GM12891 (cell line): ENCODE results near the gene POP7.

Experiments used
- DNase-seq: peaks from one replicate; pipeline ENCODE4 v3.0.0; 2011; ENCODE audit warnings: low spot score; ENCODE audit not compliant: insufficient read length
- FAIRE-seq: peaks from 2 replicates; lab custom pipeline; 2011; peaks lifted over from hg19 to GRCh38; lab: Jason Lieb, UNC
- PAX5 ChIP-seq: IDR thresholded peaks from 2 replicates; pipeline ENCODE4 v1.6.1; 2011; ENCODE audit warnings: low read length, moderate library complexity, mild to moderate bottlenecking; ENCODE audit not compliant: insufficient read depth, severe bottlenecking
- POLR2A ChIP-seq: IDR thresholded peaks from 2 replicates; pipeline ENCODE4 v1.6.1; 2011; ENCODE audit warnings: low read depth, low read length, control low read depth
- POLR2AphosphoS5 ChIP-seq: IDR thresholded peaks from 2 replicates; pipeline ENCODE4 v1.6.1; 2011; ENCODE audit warnings: low read depth, low read length, control low read depth
- POU2F2 ChIP-seq: IDR thresholded peaks from 2 replicates; pipeline ENCODE4 v1.6.1; 2011; ENCODE audit warnings: low read depth, mild to moderate bottlenecking, control low read depth, low read length, moderate library complexity
- SPI1 ChIP-seq: IDR thresholded peaks from 2 replicates; pipeline ENCODE4 v1.6.1; 2011; ENCODE audit warnings: low read depth, low read length, control low read depth
- TAF1 ChIP-seq: IDR thresholded peaks from 2 replicates; pipeline ENCODE4 v1.6.1; 2011; ENCODE audit warnings: low read depth, low read length, control low read depth

POP7 gene

DNA sequence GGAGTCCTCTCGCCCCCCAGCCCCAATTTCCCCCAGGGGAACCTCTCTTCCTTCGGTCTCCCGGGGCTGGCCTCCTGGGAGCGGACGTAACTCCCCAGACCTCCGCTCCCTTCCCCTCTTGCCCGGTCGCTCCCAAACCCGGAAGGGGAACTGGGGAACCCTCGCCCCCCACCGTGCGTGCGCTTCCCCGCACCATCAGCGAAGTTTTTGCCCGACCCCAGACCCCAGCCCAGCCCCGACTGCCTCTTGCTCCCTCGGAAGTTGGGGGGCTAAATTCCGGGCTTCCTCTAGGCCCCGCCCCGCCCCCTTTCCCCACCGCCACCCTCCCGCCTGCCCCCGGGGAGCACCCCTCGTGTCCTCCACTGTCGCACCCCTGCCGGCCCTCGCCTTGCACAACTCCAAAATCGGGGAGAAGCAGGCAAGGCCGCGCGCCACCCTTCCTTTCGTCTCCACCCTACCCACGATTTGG, 31.9 kb upstream of the POP7 start:
- DNase-seq, result peak; percentile 20
- FAIRE-seq, result no peak

DNA sequence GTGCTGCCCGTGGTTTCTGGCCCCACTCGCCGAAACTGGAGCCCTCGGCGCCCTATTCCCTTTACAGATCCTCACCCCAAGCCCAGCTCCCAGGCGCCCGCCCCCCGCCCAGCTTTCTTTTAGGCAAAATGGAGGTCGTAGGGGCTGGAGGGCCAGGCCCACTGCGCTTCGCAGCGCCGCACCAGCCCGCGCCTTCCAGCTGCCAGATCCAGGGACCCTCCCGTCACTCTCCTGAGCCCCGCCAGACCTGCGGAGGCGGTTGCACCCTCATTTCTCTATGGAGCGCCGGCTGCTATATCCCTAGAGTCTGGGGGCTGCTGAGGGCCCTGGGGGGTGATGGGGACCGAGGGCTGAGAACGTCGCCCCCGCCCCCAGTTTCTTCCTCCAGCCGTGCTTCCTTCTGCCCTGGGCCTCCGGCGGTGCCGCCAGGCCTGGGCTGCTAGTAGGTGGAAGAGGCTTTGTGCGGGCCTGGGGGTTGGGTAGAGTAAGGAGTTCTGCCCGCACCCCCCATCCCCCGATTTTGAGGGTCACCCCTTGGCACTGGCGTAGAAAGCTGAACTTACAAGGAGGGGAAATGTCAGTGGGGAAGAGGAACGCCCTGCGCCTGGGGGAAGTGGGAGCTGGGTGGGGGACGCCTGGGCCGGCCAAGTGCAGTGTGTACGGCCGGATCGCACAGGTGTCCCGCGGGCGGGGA, 31.4 kb upstream of the POP7 start:
- no peak for TF ChIP-seq TAF1
- no peak for TF ChIP-seq POLR2AphosphoS5
- TF ChIP-seq PAX5, result no peak
- 0 out of 2 replicates have a peak, but pooled peaks have one; percentile 22 for TF ChIP-seq SPI1
- TF ChIP-seq POU2F2, result no peak
- no peak for FAIRE-seq
- DNase-seq, result peak; percentile 18

More for the DNA sequence above, 31.9 kb upstream of the POP7 start:
- TF ChIP-seq SPI1 (0 out of 2 replicates have a peak, but pooled peaks have one; percentile 16), POLR2AphosphoS5 (no peak), TAF1 (no peak)

- no peak for FAIRE-seq
- TF ChIP-seq PAX5 (no peak), POU2F2 (no peak), TAF1 (no peak), POLR2A (no peak), SPI1 (no peak), POLR2AphosphoS5 (no peak)
- DNase-seq, result peak; percentile 23
Measured at GRCh38 chr7:100675105-100675451, 30.8 kb upstream of the POP7 start.

DNA sequence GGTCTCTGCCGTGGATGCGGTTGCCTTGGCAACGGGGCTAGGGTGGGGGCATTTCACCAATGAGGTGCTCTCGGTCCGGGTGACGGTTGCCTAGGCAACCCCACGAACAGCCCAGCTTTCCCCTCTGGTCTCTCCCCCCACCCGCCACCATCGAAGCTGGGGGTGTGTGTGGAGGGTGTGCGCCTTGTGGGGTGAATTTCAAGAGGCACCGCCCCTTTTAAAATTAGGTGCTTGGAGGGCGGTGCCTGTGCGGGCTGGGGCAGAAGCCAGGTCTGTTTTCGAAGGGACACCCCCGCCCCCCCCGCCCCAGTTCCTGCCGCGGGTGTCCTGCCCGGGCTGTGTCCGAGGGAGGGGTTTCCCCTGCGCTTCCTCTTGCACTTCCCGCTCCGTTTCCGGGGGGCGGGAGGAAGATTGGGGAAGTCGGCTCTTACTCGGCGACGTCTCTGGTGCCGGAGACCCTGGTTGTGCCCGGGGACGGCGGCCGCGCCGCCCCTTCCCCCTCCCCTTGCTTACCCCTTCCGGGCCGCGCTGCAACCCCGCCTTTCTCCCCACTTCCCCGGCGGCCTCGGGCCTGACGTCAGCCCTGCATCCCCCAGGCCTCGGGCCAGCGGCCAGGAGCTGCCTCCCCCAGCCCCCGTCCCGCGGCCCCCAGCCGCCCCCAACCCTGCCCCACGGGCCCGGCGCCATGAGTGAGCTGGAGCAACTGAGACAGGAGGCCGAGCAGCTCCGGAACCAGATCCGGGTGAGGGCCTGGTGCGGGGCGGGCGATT, 30.2 kb upstream of the POP7 start:
- peak; percentile 91 for FAIRE-seq
- TF ChIP-seq POLR2A (no peak), SPI1 (peak; percentile 67), POLR2AphosphoS5 (no peak), PAX5 (no peak), POU2F2 (no peak), TAF1 (0 out of 2 replicates have a peak, but pooled peaks have one; percentile 18)
- DNase-seq, result peak; percentile 80

- no peak for TF ChIP-seq POU2F2
- no peak for TF ChIP-seq SPI1
- TF ChIP-seq POLR2AphosphoS5, result no peak
- TF ChIP-seq TAF1, result no peak
- TF ChIP-seq POLR2A, result no peak
- TF ChIP-seq PAX5, result no peak
- DNase-seq, result no peak
- FAIRE-seq, result peak; percentile 54
Measured at GRCh38 chr7:100676501-100677306, 29.2 kb upstream of the POP7 start.

GRCh38 chr7:100677308-100678267, 28.3 kb upstream of the POP7 start:
- FAIRE-seq (no peak), DNase-seq (no peak)
- no peak for TF ChIP-seq PAX5
- no peak for TF ChIP-seq SPI1
- no peak for TF ChIP-seq POU2F2
- TF ChIP-seq POLR2A, result no peak
- TF ChIP-seq POLR2AphosphoS5, result no peak
- TF ChIP-seq TAF1, result no peak

GRCh38 chr7:100678291-100678984, 27.5 kb upstream of the POP7 start:
- DNase-seq, result peak; percentile 21
- FAIRE-seq, result no peak
- no peak for TF ChIP-seq POLR2A

- FAIRE-seq (no peak), DNase-seq (peak; percentile 12)
- no peak for TF ChIP-seq PAX5
- no peak for TF ChIP-seq POLR2AphosphoS5
- no peak for TF ChIP-seq POLR2A
- no peak for TF ChIP-seq POU2F2
Measured at GRCh38 chr7:100679129-100679926, 26.6 kb upstream of the POP7 start.
